Sigmoid colon (tissue), 7 donors: ENCODE measurements around the gene GABARAPL1. TPM values are rescaled to one million over a fixed set of nuclear protein-coding genes. Genes with fewer than 3 reads are reported as not detected.
"Not testable (repeated sequence)": the region's sequence is repeated elsewhere in the genome, so short reads cannot be mapped to it uniquely, and the experiment has no call there.

Source experiments
- DNase-seq: peaks from one replicate; pipeline ENCODE4 v3.0.0-alpha.2; 2019
- H3K27ac ChIP-seq, 4 donors: fragments of 200-600 bp; sonication (generic); one replicate each; pipeline ENCODE4 v1.5.1; 2016 to 2019; ENCODE audit warnings: mild to moderate bottlenecking in 1 of 4
- H3K27me3 ChIP-seq, 3 donors: fragments of 200-600 bp; sonication (generic); one replicate each; pipeline ENCODE4 v1.5.1; 2019; ENCODE audit warnings: mild to moderate bottlenecking in 1 of 3
- H3K36me3 ChIP-seq, 4 donors: fragments of 200-600 bp; sonication (generic); one replicate each; pipeline ENCODE4 v1.5.1; 2016 to 2019
- H3K4me1 ChIP-seq, 4 donors: fragments of 200-600 bp; sonication (generic); one replicate each; pipeline ENCODE4 v1.5.1; 2017 to 2019
- H3K4me3 ChIP-seq, 4 donors: fragments of 200-600 bp; sonication (generic); one replicate each; pipeline ENCODE4 v1.5.1; 2017 to 2019; ENCODE audit warnings: mild to moderate bottlenecking in 2 of 4, moderate library complexity in 1 of 4
- H3K9me3 ChIP-seq, 4 donors: fragments of 200-600 bp in 3 of 4; sonication (generic) in 3 of 4; one replicate each; pipeline versions ENCODE4 v1.5.1 to v1.6.1; 2013 to 2019
- CTCF ChIP-seq, 4 experiments: fragments of 450-650 bp in 3 of 4; fragments of 200-600 bp in 1 of 4; IDR thresholded peaks; one replicate each; pipeline ENCODE4 v1.5.1; 2016 to 2019; ENCODE audit warnings: antibody characterized with exemption in 4 of 4, mild to moderate bottlenecking in 3 of 4, moderate library complexity in 2 of 4
- EP300 ChIP-seq, 4 donors: sonication (generic); formaldehyde crosslinking; IDR thresholded peaks; one replicate each; pipeline ENCODE4 v1.6.1; 2017; ENCODE audit warnings: antibody characterized with exemption in 4 of 4
- POLR2A ChIP-seq, 2 donors: fragments of 450-650 bp; IDR thresholded peaks; one replicate each; pipeline ENCODE4 v1.6.1; 2016; ENCODE audit warnings: antibody characterized with exemption in 2 of 2, mild to moderate bottlenecking in 2 of 2, moderate library complexity in 2 of 2
- POLR2AphosphoS5 ChIP-seq, 4 donors: sonication (generic); formaldehyde crosslinking; IDR thresholded peaks; one replicate each; pipeline ENCODE4 v1.6.1; 2017; ENCODE audit warnings: antibody characterized with exemption in 4 of 4
- WGBS, 2 donors: extraction: QIAGEN DNeasy Blood & Tissue Kit; methylation state at CpG; one replicate each; pipeline ENCODE4 v1.1.7; 2013; 5-methylcytosine and 5-hydroxymethylcytosine counted together
- intact Hi-C: fragments of 100-400 bp; cut with DNase I; formaldehyde crosslinking; loops from one replicate; pipeline ENCODE4 v1.15.1; 2023
- polyA plus RNA-seq, 3 donors: library from polyadenylated mRNA; stranded (reverse); fragments of 200-250 nt; gene quantifications; one replicate each; pipeline ENCODE4 v1.2.3, GENCODE V29; 2013
- total RNA-seq, 4 donors: library from RNA; depleted of rRNA; stranded (reverse); fragments of >200 nt; gene quantifications; one replicate each; pipeline ENCODE4 v1.1.0, GENCODE V29; 2016
- donor health status: healthy with polysubstance abuse.
- donor health status: Bipolar disorder and iron deficiency.
- donor health status: healthy.

GABARAPL1 gene
- total and polyA plus RNA-seq, 7 donors = 38.3 to 122 (median 78.5) TPM

DNA sequence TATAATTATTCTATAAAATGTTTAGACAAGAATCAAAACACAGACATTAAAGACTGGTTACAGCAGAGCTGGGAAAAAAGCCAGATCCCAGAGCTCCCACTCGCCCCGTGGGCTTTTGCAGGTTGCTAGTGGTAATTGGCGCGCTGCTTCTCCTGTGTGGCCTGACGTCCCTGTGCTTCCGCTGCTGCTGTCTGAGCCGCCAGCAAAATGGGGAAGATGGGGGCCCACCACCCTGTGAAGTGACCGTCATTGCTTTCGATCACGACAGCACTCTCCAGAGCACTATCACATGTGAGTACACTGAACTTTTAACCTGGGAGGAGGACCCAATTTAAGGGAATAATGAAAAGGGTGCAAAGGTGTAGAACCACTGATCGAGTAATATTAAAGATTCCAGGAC, 26.4 kb upstream of the GABARAPL1 start:
- DNase-seq = peak; percentile 69
- 51 to 76% methylated on average over 11 of the region's 11 CpGs for WGBS, 2 donors
- Histone ChIP-seq H3K9me3 (no peaks in the 10 kb centered on the region), H3K27me3 (no peaks in the 10 kb centered on the region), H3K4me3 (no peak overlapping the region), H3K27ac (no peak overlapping the region), H3K4me1 (peaks cover 0 to 32% (median 11%) of the 10 kb centered on the region in 4 donors), H3K36me3 (no peaks in the 10 kb centered on the region)
- TF ChIP-seq CTCF (IDR thresholded peaks at IDR 0.05) = no peak
- TF ChIP-seq EP300 (IDR thresholded peaks at IDR 0.05) = peak in 1 of 4 donors; percentile 50
- peak in 1 of 4 donors; percentile 26 for TF ChIP-seq POLR2AphosphoS5 (IDR thresholded peaks at IDR 0.05)
- intact Hi-C loops = no loop called here

- peaks cover 0 to 37% (median 11%) of the 10 kb centered on the region in 4 donors for H3K4me1 ChIP-seq
Measured at GRCh38 chr12:10186958-10187357, 25.7 kb upstream of the GABARAPL1 start.

GRCh38 chr12:10189653-10190052, 23.0 kb upstream of the GABARAPL1 start:
- Histone ChIP-seq H3K27ac (peak overlapping the region in 3 of 4 donors; percentile 29 to 57 (median 35)), H3K27me3 (no peaks in the 10 kb centered on the region), H3K9me3 (no peaks in the 10 kb centered on the region), H3K4me3 (no peak overlapping the region), H3K36me3 (no peaks in the 10 kb centered on the region), H3K4me1 (peaks cover 0 to 27% (median 7%) of the 10 kb centered on the region in 4 donors)
- peak in 1 of 4 donors; percentile 27 for TF ChIP-seq POLR2AphosphoS5 (IDR thresholded peaks at IDR 0.05)
- TF ChIP-seq CTCF (IDR thresholded peaks at IDR 0.05) = no peak
- 71% methylated on average over 5 of the region's 5 CpGs for WGBS, 2 donors
- intact Hi-C loops = loop anchor here (1.0 kb wide), 1 partner anchor 36 kb away; no protein-coding TSS in a partner anchor
- DNase-seq = peak; percentile 76

More at GRCh38 chr12:10186958-10187357, 25.7 kb upstream of the GABARAPL1 start:
- H3K27me3 ChIP-seq, H3K27ac ChIP-seq, H3K9me3 ChIP-seq, DNase-seq, H3K4me3 ChIP-seq, intact Hi-C loops, H3K36me3 ChIP-seq: not testable (repeated sequence)
- WGBS, 2 donors = 84 to 86% methylated on average over 6 of the region's 6 CpGs

GRCh38 chr12:10190558-10191388, 21.9 kb upstream of the GABARAPL1 start:
- H3K27me3 ChIP-seq = no peaks in the 10 kb centered on the region
- TF ChIP-seq POLR2A (IDR thresholded peaks at IDR 0.05) (no peak), POLR2AphosphoS5 (IDR thresholded peaks at IDR 0.05) (no peak), EP300 (IDR thresholded peaks at IDR 0.05) (no peak), CTCF (IDR thresholded peaks at IDR 0.05) (peak; percentile 19 to 76 (median 62))
- H3K9me3 ChIP-seq = no peaks in the 10 kb centered on the region
- peak; percentile 79 for DNase-seq
- no peaks in the 10 kb centered on the region for H3K36me3 ChIP-seq
- 44 to 51% methylated on average over 13 of the region's 13 CpGs for WGBS, 2 donors
- peak overlapping the region in 2 of 4 donors; percentile 57 to 60 for H3K27ac ChIP-seq
- H3K4me3 ChIP-seq = no peak overlapping the region
- intact Hi-C loops = loop anchor here (1.0 kb wide), 1 partner anchor 37 kb away; no protein-coding TSS in a partner anchor
- H3K4me1 ChIP-seq = peaks cover 0 to 24% (median 5%) of the 10 kb centered on the region in 4 donors

DNA sequence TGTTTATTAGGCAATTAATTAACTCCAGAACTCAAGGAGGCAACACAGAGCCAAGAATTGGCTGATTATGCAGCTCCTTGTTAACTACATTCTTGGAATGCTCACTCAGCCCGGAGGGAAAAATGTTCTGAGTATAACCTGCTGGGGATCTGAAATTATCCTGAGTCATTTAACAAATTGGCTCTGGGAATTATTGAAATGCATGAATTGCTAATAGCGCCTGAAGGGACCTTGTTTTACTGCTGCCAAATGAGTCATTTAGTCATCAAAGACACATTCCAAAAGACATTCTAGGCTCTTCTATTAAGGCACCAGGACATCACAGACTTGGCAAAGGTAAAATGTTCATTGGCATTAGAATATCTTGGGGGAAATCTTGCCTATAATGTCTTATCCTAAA, 20.8 kb upstream of the GABARAPL1 start:
- intact Hi-C loops = no loop called here
- DNase-seq = no peak
- WGBS, 2 donors = 30 to 47% methylated on average over 2 of the region's 2 CpGs
- H3K27me3 ChIP-seq = no peaks in the 10 kb centered on the region
- H3K4me3 ChIP-seq = no peak overlapping the region
- H3K4me1 ChIP-seq = peaks cover 0 to 18% (median 3%) of the 10 kb centered on the region in 4 donors
- no peaks in the 10 kb centered on the region for H3K9me3 ChIP-seq
- no peaks in the 10 kb centered on the region for H3K36me3 ChIP-seq
- H3K27ac ChIP-seq = peak overlapping the region in 2 of 4 donors; percentile 0 to 60
- TF ChIP-seq POLR2A (IDR thresholded peaks at IDR 0.05) = no peak
- TF ChIP-seq POLR2AphosphoS5 (IDR thresholded peaks at IDR 0.05) = no peak
- TF ChIP-seq CTCF (IDR thresholded peaks at IDR 0.05) = no peak
- no peak for TF ChIP-seq EP300 (IDR thresholded peaks at IDR 0.05)
